ENCODE results near the gene BSDC1.

- TF ChIP-seq CTCF (IDR thresholded peaks at IDR 0.05; ENCODE audit: borderline replicate concordance, extremely low read depth, low read length, poor library complexity, severe bottlenecking) (no peak), EZH2 (IDR thresholded peaks at IDR 0.05; ENCODE audit: borderline replicate concordance, low read depth, low read length, severe bottlenecking) (no peak)
These were observed 12.4 kb upstream of the BSDC1 start for GRCh38 chr1:32406629-32407111.

All from DND-41 (cell line).